IMR-90 (cell line): Measurements from ENCODE around the gene ANGPT4. TPM values are rescaled to one million over a fixed set of nuclear protein-coding genes. Genes with fewer than 3 reads are reported as not detected.

Experiments
- ATAC-seq: fragments of 200-7000 bp; cut with Tn5 transposase; 2 replicates; pipeline ENCODE4 v1.9.1; 2020; ENCODE audit warnings: low read depth, mild to moderate bottlenecking, moderate library complexity
- BruUV-seq: library from RNA; stranded (reverse); fragments of 400-500 nt; replicated peaks from 2 replicates; lab custom pipeline; 2021; lab: Mats Ljungman, UMichigan
- CTCF ChIA-PET: fragments of 300-600 bp; formaldehyde crosslinking; extraction: SDS; loops from one replicate; lab custom pipeline; 2021; ENCODE audit warnings: antibody characterized with exemption; lab: Yijun Ruan, JAX
- POLR2A ChIA-PET: fragments of 300-600 bp; sonication (Branson Sonifier 250); formaldehyde crosslinking; loops from one replicate; lab custom pipeline; 2022; ENCODE audit warnings: antibody characterized with exemption; ENCODE audit not compliant: unreplicated experiment; lab: Charles Lee
- DNase-seq: peaks from one replicate; pipeline ENCODE4 v3.0.0; 2013
- H2AFZ ChIP-seq: replicated peaks from 2 replicates; pipeline ENCODE3; 2013; ENCODE audit warnings: low read length, mild to moderate bottlenecking; ENCODE audit not compliant: poor library complexity
- H2AK5ac ChIP-seq: 2 replicates; pipeline ENCODE4 v1.6.1; 2013; ENCODE audit warnings: low read depth, low read length, inconsistent platforms
- H2AK9ac ChIP-seq: replicated peaks from 2 replicates; pipeline ENCODE3; 2013; ENCODE audit warnings: mild to moderate bottlenecking, low read depth, low read length, moderate library complexity; ENCODE audit not compliant: poor library complexity
- H2BK120ac ChIP-seq: 2 replicates; pipeline ENCODE4 v1.6.1; 2013; ENCODE audit warnings: low read depth, low read length, inconsistent platforms
- H2BK15ac ChIP-seq: 3 replicates; pipeline ENCODE4 v1.6.1; 2013; ENCODE audit warnings: low read depth, low read length, inconsistent platforms
- H2BK20ac ChIP-seq: 2 replicates; pipeline ENCODE4 v1.6.1; 2013; ENCODE audit warnings: low read depth, mild to moderate bottlenecking, inconsistent platforms, low read length, moderate library complexity
- H2BK5ac ChIP-seq: 2 replicates; pipeline ENCODE4 v1.6.1; 2013; ENCODE audit warnings: mild to moderate bottlenecking, low read depth, low read length, inconsistent platforms; ENCODE audit not compliant: poor library complexity, severe bottlenecking
- H3K14ac ChIP-seq: replicated peaks from 2 replicates; pipeline ENCODE4 v1.6.1; 2013; ENCODE audit warnings: low read depth, low read length, inconsistent platforms
- H3K18ac ChIP-seq: 2 replicates; pipeline ENCODE4 v1.6.1; 2013; ENCODE audit warnings: low read depth, low read length, control low read depth
- H3K23ac ChIP-seq: 2 replicates; pipeline ENCODE4 v1.6.1; 2013; ENCODE audit warnings: low read depth, low read length, inconsistent platforms
- H3K27ac ChIP-seq: 2 replicates; pipeline ENCODE4 v1.5.1; 2013; ENCODE audit warnings: mild to moderate bottlenecking, control low read depth, low read length; ENCODE audit not compliant: insufficient read depth
- H3K27me3 ChIP-seq: 2 replicates; pipeline ENCODE4 v1.6.1; 2013; ENCODE audit warnings: low read length; ENCODE audit not compliant: control insufficient read depth, insufficient read depth
- H3K36me3 ChIP-seq: 2 replicates; pipeline ENCODE4 v1.6.1; 2013; ENCODE audit warnings: low read length, mixed read lengths; ENCODE audit not compliant: control insufficient read depth, insufficient read depth
- H3K4ac ChIP-seq: 2 replicates; pipeline ENCODE4 v1.6.1; 2013; ENCODE audit warnings: low read depth, low read length, inconsistent platforms
- H3K4me1 ChIP-seq: 2 replicates; pipeline ENCODE4 v1.6.1; 2013; ENCODE audit warnings: low read length, mixed read lengths; ENCODE audit not compliant: control insufficient read depth, insufficient read depth
- H3K4me2 ChIP-seq: 2 replicates; pipeline ENCODE4 v1.6.1; 2013; ENCODE audit warnings: low read depth, mild to moderate bottlenecking, control low read depth, low read length, moderate library complexity
- H3K4me3 ChIP-seq: 2 replicates; pipeline ENCODE4 v1.5.1; 2013; ENCODE audit warnings: low read depth, mild to moderate bottlenecking, control low read depth, low read length, moderate library complexity; ENCODE audit not compliant: insufficient read depth
- H3K56ac ChIP-seq: 2 replicates; pipeline ENCODE4 v1.6.1; 2013; ENCODE audit warnings: low read length, inconsistent platforms; ENCODE audit not compliant: insufficient read depth; ENCODE audit errors: extremely low read depth
- H3K79me1 ChIP-seq, 2 experiments: 2 replicates each; pipeline ENCODE4 v1.6.1; 2013; ENCODE audit warnings: low read length in 2 of 2, inconsistent platforms in 1 of 2, low read depth in 1 of 2
- H3K9ac ChIP-seq: 2 replicates; pipeline ENCODE4 v1.6.1; 2013; ENCODE audit warnings: low read depth, low read length, control low read depth
- H3K9me1 ChIP-seq: 2 replicates; pipeline ENCODE4 v1.6.1; 2013; ENCODE audit warnings: low read length, inconsistent platforms; ENCODE audit not compliant: insufficient read depth
- H3K9me3 ChIP-seq: 2 replicates; pipeline ENCODE4 v1.6.1; 2013; ENCODE audit warnings: low read length; ENCODE audit not compliant: control insufficient read depth, insufficient read depth
- H4K20me1 ChIP-seq: 2 replicates; pipeline ENCODE4 v1.6.1; 2013; ENCODE audit warnings: low read length, inconsistent platforms; ENCODE audit not compliant: insufficient read depth
- H4K5ac ChIP-seq: 2 replicates; pipeline ENCODE4 v1.6.1; 2013; ENCODE audit warnings: mild to moderate bottlenecking, low read depth, low read length, control low read depth
- H4K8ac ChIP-seq, 2 experiments: 2 replicates each; pipeline ENCODE4 v1.6.1; 2013; ENCODE audit warnings: low read depth in 2 of 2, low read length in 2 of 2, control low read depth in 1 of 2, inconsistent platforms in 1 of 2
- H4K91ac ChIP-seq: 2 replicates; pipeline ENCODE4 v1.6.1; 2013; ENCODE audit warnings: low read depth, low read length, inconsistent platforms; ENCODE audit not compliant: insufficient read depth
- BHLHE40 ChIP-seq: fragments of 150-350 bp; IDR thresholded peaks from 2 replicates; pipeline ENCODE4 v1.6.1; 2016; ENCODE audit warnings: mild to moderate bottlenecking, low read depth, low read length
- CEBPB ChIP-seq: IDR thresholded peaks from 2 replicates; pipeline ENCODE4 v1.6.1; 2012; ENCODE audit warnings: low read depth, low read length, improper control_type of control experiment
- CHD1 ChIP-seq: IDR thresholded peaks from 2 replicates; pipeline ENCODE4 v1.6.1; 2012; ENCODE audit warnings: low read depth, low read length, improper control_type of control experiment
- CTCF ChIP-seq: conservative IDR thresholded peaks from 2 replicates; pipeline ENCODE4 v1.5.1; 2012; ENCODE audit warnings: mild to moderate bottlenecking, low read depth, low read length, improper control_type of control experiment
- FOS ChIP-seq: fragments of 150-350 bp; IDR thresholded peaks from 2 replicates; pipeline ENCODE4 v1.6.1; 2016; ENCODE audit warnings: low read depth, low read length
- MAFK ChIP-seq: IDR thresholded peaks from 2 replicates; pipeline ENCODE4 v1.6.1; 2012; ENCODE audit warnings: low read depth, low read length, improper control_type of control experiment
- MAZ ChIP-seq: IDR thresholded peaks from 2 replicates; pipeline ENCODE4 v1.6.1; 2012; ENCODE audit warnings: low read depth, mild to moderate bottlenecking, low read length, improper control_type of control experiment, moderate library complexity, borderline replicate concordance
- MXI1 ChIP-seq: IDR thresholded peaks from 2 replicates; pipeline ENCODE4 v1.6.1; 2012; ENCODE audit warnings: low read depth, mild to moderate bottlenecking, low read length, moderate library complexity, borderline replicate concordance
- NFE2L2 ChIP-seq: fragments of 150-350 bp; IDR thresholded peaks from 2 replicates; pipeline ENCODE4 v1.6.1; 2016; ENCODE audit warnings: low read depth, mild to moderate bottlenecking, low read length
- POLR2A ChIP-seq: IDR thresholded peaks from 2 replicates; pipeline ENCODE4 v1.6.1; 2012; ENCODE audit warnings: mild to moderate bottlenecking, low read depth, low read length
- RAD21 ChIP-seq: IDR thresholded peaks from 2 replicates; pipeline ENCODE4 v1.6.1; 2012; ENCODE audit warnings: low read length, improper control_type of control experiment
- RCOR1 ChIP-seq: IDR thresholded peaks from 2 replicates; pipeline ENCODE4 v1.6.1; 2012; ENCODE audit warnings: mild to moderate bottlenecking, low read length, improper control_type of control experiment; ENCODE audit not compliant: insufficient replicate concordance
- RFX5 ChIP-seq: IDR thresholded peaks from 2 replicates; pipeline ENCODE4 v1.8.0; 2012; ENCODE audit warnings: low read depth, mild to moderate bottlenecking, low read length, moderate library complexity
- SMC3 ChIP-seq: fragments of 150-350 bp; IDR thresholded peaks from 2 replicates; pipeline ENCODE4 v1.6.1; 2016; ENCODE audit warnings: low read depth, mild to moderate bottlenecking, antibody characterized with exemption, low read length, moderate library complexity
- WGBS, 2 experiments: methylation state at CpG; one replicate each; pipeline versions ENCODE4 v1.1.5 to v1.1.7; 2013; ENCODE audit warnings: missing lambda C conversion rate in 2 of 2; ENCODE audit not compliant: insufficient read length in 1 of 2; ENCODE audit errors: extremely low coverage in 2 of 2; 5-methylcytosine and 5-hydroxymethylcytosine counted together
- dilution Hi-C: fragments of 300-500 bp; cut with HindIII; formaldehyde crosslinking; loops from one replicate; pipeline ENCODE4 v1.14.3; 2018; ENCODE audit warnings: low sequenced_read_pairs; ENCODE audit not compliant: unreplicated experiment
- in situ Hi-C: fragments of 300-500 bp; cut with MboI; formaldehyde crosslinking; loops from 3 replicates; pipeline ENCODE4 v1.14.3; 2019; ENCODE audit warnings: low sequenced_read_pairs, inconsistent platforms, mixed read lengths
- intact Hi-C: fragments of 100-400 bp; cut with micrococcal nuclease; formaldehyde crosslinking; loops from 2 replicates; pipeline ENCODE4 v1.10.0; 2022
- polyA plus RNA-seq, 3 experiments: library from polyadenylated mRNA; depleted of rRNA; stranded (reverse); fragments of >200 nt; gene quantifications; 2 replicates each; pipeline ENCODE4 v1.2.3, GENCODE V29; 2012; ENCODE audit warnings: low replicate concordance in 1 of 3
- total RNA-seq: library from RNA; depleted of rRNA; stranded (reverse); fragments of >200 nt; gene quantifications from 2 replicates; pipeline ENCODE4 v1.2.3, GENCODE V29; 2012
- TF ChIP-seq, protein P1 (sequence below): fragments of 150-350 bp; IDR thresholded peaks from 2 replicates; pipeline ENCODE4 v1.6.1; 2017; ENCODE audit warnings: mild to moderate bottlenecking, antibody characterized with exemption, low read length, low read depth
- TF ChIP-seq, protein P2 (sequence below): fragments of 150-350 bp; IDR thresholded peaks from 2 replicates; pipeline ENCODE4 v1.6.1; 2016; ENCODE audit warnings: low read depth, mild to moderate bottlenecking, low read length, moderate library complexity, borderline replicate concordance

ANGPT4 gene
- total and polyA plus RNA-seq, 2 of the 4 experiments (the other 2 are of a cell fraction) = not detected

GRCh38 chr20:824490-824889 is 91.6 kb downstream of the ANGPT4 start:
- no peak overlapping the region for H3K4me3 ChIP-seq
- H2BK5ac ChIP-seq = no peak overlapping the region
- no peak for DNase-seq
- H3K18ac ChIP-seq = no peak overlapping the region
- no peak for ATAC-seq
- no peaks in the 10 kb centered on the region for H4K20me1 ChIP-seq
- H2AK9ac ChIP-seq = no peak overlapping the region
- H3K9ac ChIP-seq = no peak overlapping the region
- no peak overlapping the region for H2AFZ ChIP-seq
- H3K79me1 ChIP-seq = no peaks in the 10 kb centered on the region
- no peak overlapping the region for H3K27ac ChIP-seq
- H3K4me2 ChIP-seq = no peak overlapping the region
- no TSS peak for BruUV-seq
- ChIA-PET CTCF (no interaction called here), POLR2A (no interaction called here)
- H4K91ac ChIP-seq = no peak overlapping the region
- in situ Hi-C loops (loop anchor here (10.0 kb wide), 1 partner anchor 290 kb away; the partner anchor contains the start of gene PSMF1), intact Hi-C loops (no loop called here), dilution Hi-C loops (no loop called here)
- H2AK5ac ChIP-seq = no peak overlapping the region
- TF ChIP-seq, protein P1, sequence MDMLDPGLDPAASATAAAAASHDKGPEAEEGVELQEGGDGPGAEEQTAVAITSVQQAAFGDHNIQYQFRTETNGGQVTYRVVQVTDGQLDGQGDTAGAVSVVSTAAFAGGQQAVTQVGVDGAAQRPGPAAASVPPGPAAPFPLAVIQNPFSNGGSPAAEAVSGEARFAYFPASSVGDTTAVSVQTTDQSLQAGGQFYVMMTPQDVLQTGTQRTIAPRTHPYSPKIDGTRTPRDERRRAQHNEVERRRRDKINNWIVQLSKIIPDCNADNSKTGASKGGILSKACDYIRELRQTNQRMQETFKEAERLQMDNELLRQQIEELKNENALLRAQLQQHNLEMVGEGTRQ = no peak
- TF ChIP-seq, protein P2, sequence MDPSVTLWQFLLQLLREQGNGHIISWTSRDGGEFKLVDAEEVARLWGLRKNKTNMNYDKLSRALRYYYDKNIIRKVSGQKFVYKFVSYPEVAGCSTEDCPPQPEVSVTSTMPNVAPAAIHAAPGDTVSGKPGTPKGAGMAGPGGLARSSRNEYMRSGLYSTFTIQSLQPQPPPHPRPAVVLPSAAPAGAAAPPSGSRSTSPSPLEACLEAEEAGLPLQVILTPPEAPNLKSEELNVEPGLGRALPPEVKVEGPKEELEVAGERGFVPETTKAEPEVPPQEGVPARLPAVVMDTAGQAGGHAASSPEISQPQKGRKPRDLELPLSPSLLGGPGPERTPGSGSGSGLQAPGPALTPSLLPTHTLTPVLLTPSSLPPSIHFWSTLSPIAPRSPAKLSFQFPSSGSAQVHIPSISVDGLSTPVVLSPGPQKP = no peak
- TF ChIP-seq RFX5 = no peak
- TF ChIP-seq RAD21 = no peak
- no peak for TF ChIP-seq MAZ
- no peak for TF ChIP-seq MXI1
- TF ChIP-seq FOS = no peak
- no peak for TF ChIP-seq MAFK
- TF ChIP-seq CTCF = no peak
- TF ChIP-seq CEBPB = no peak
- TF ChIP-seq BHLHE40 = no peak
- TF ChIP-seq RCOR1 = no peak
- no peak for TF ChIP-seq POLR2A
- no peak for TF ChIP-seq CHD1
- TF ChIP-seq SMC3 = no peak
- TF ChIP-seq NFE2L2 = no peak
- no peak overlapping the region for H2BK15ac ChIP-seq
- no peaks in the 10 kb centered on the region for H3K36me3 ChIP-seq
- H3K56ac ChIP-seq = no peak overlapping the region
- no peak overlapping the region for H3K14ac ChIP-seq
- no peaks in the 10 kb centered on the region; the same call in 1 of the 2 replicates for H3K27me3 ChIP-seq
- H3K4ac ChIP-seq = no peak overlapping the region
- no peak overlapping the region for H4K8ac ChIP-seq
- no peak overlapping the region for H2BK120ac ChIP-seq
- no peaks in the 10 kb centered on the region for H3K9me3 ChIP-seq
- 0 out of 2 replicates have a peak, but pooled peaks cover 2% of the 10 kb centered on the region for H3K4me1 ChIP-seq
- no peak overlapping the region for H2BK20ac ChIP-seq
- H3K9me1 ChIP-seq = no peaks in the 10 kb centered on the region
- no peak overlapping the region for H4K5ac ChIP-seq
- H3K23ac ChIP-seq = no peak overlapping the region
- no CpG with 5 or more reads among the region's 4 CpGs for WGBS, 2 experiments
